B cell (primary cell): ENCODE results near the gene LPCAT4. TPM values are rescaled to one million over a fixed set of nuclear protein-coding genes. Genes with fewer than 3 reads are reported as not detected.

Experiments
- ATAC-seq: fragments of 200-7000 bp; cut with Tn5 transposase; one replicate; pipeline ENCODE4 v1.10.0; 2021; ENCODE audit warnings: low read depth, mild to moderate bottlenecking, moderate number of reproducible peaks, moderate library complexity
- CTCF ChIA-PET: fragments of 350-600 bp; sonication (Branson Sonifier 250); formaldehyde crosslinking; loops from one replicate; lab custom pipeline; 2021; ENCODE audit warnings: antibody characterized with exemption, inconsistent platforms; lab: Charles Lee
- POLR2A ChIA-PET: fragments of 350-600 bp; sonication (Branson Sonifier 250); formaldehyde crosslinking; loops from one replicate; lab custom pipeline; 2021; ENCODE audit warnings: antibody characterized with exemption; lab: Charles Lee
- DNase-seq: peaks from one replicate; pipeline ENCODE4 v3.0.0; 2013
- H2AFZ ChIP-seq: 2 replicates; pipeline ENCODE4 v1.6.1; 2012; ENCODE audit warnings: mild to moderate bottlenecking, low read depth, low read length; ENCODE audit not compliant: insufficient read depth, poor library complexity, severe bottlenecking
- H3K27ac ChIP-seq, 2 donors: 1 replicate in 1 of 2; 2 replicates in 1 of 2; pipeline ENCODE4 v1.5.1; 2012 to 2013; ENCODE audit warnings: low read length in 2 of 2, mild to moderate bottlenecking in 2 of 2, moderate library complexity in 1 of 2
- H3K27me3 ChIP-seq, 4 experiments: fragments of 200-600 bp in 1 of 4; sonication (generic) in 1 of 4; replicated peaks in 1 of 4; 1 replicate in 2 of 4; 2 replicates in 2 of 4; pipeline versions ENCODE4 v1.6.1 to v1.7.0; 2013 to 2016; ENCODE audit warnings: low read length in 3 of 4, mild to moderate bottlenecking in 2 of 4, mixed read lengths in 1 of 4, moderate library complexity in 1 of 4; ENCODE audit not compliant: insufficient read depth in 4 of 4, control insufficient read depth in 3 of 4; ENCODE audit errors: control extremely low read depth in 1 of 4
- H3K36me3 ChIP-seq, 2 experiments: replicated peaks in 1 of 2; 1 replicate in 1 of 2; 2 replicates in 1 of 2; pipeline versions ENCODE4 v1.6.1 to v1.7.1; 2013; ENCODE audit warnings: low read length in 1 of 2; ENCODE audit not compliant: insufficient read depth in 2 of 2, control insufficient read depth in 1 of 2; ENCODE audit errors: control extremely low read depth in 1 of 2, extremely low read depth in 1 of 2
- H3K4me1 ChIP-seq, 2 donors: fragments of 200-600 bp in 1 of 2; sonication (generic) in 1 of 2; 1 replicate in 1 of 2; 2 replicates in 1 of 2; pipeline versions ENCODE4 v1.5.1 to v1.6.1; 2013 to 2017; ENCODE audit warnings: low read length in 2 of 2; ENCODE audit not compliant: control insufficient read depth in 2 of 2, insufficient read depth in 2 of 2
- H3K4me2 ChIP-seq: replicated peaks from 2 replicates; pipeline ENCODE3; 2012; ENCODE audit warnings: mild to moderate bottlenecking, low read depth, low read length; ENCODE audit not compliant: poor library complexity, severe bottlenecking
- H3K4me3 ChIP-seq, 5 experiments: fragments of 200-600 bp in 1 of 5; sonication (generic) in 1 of 5; 1 replicate in 3 of 5; 2 replicates in 2 of 5; pipeline versions ENCODE4 v1.5.1 to v1.7.0; 2011 to 2016; ENCODE audit warnings: low read length in 4 of 5, mild to moderate bottlenecking in 4 of 5, low read depth in 2 of 5, control low read depth in 1 of 5, moderate library complexity in 1 of 5; ENCODE audit not compliant: insufficient read depth in 1 of 5; ENCODE audit errors: control extremely low read depth in 1 of 5, extremely low read depth in 1 of 5
- H3K79me2 ChIP-seq: fragments of 200-600 bp; sonication (generic); one replicate; pipeline ENCODE4 v1.6.0; 2016; ENCODE audit warnings: low read length; ENCODE audit not compliant: control insufficient read depth, insufficient read depth
- H3K9ac ChIP-seq: fragments of 200-600 bp; sonication (generic); 2 replicates; pipeline ENCODE4 v1.6.1; 2017; ENCODE audit warnings: mild to moderate bottlenecking, low read length, moderate library complexity
- H3K9me3 ChIP-seq, 3 donors: one replicate each; pipeline versions ENCODE4 v1.6.1 to v1.7.1; 2013; ENCODE audit warnings: low read length in 2 of 3; ENCODE audit not compliant: control insufficient read depth in 2 of 3, insufficient read depth in 1 of 3; ENCODE audit errors: control extremely low read depth in 1 of 3
- H4K20me1 ChIP-seq: 2 replicates; pipeline ENCODE4 v1.6.0; 2012; ENCODE audit warnings: mild to moderate bottlenecking, low read length; ENCODE audit not compliant: insufficient read depth, control insufficient read depth, poor library complexity, severe bottlenecking
- H3K27ac Mint-ChIP-seq: one replicate; pipeline ENCODE4 v1.8.0; 2021; ENCODE audit warnings: mixed read lengths
- H3K27me3 Mint-ChIP-seq: one replicate; pipeline ENCODE4 v1.8.0; 2021; ENCODE audit warnings: mixed read lengths
- H3K4me1 Mint-ChIP-seq: one replicate; pipeline ENCODE4 v1.8.0; 2021; ENCODE audit warnings: mixed read lengths
- H3K4me3 Mint-ChIP-seq: one replicate; pipeline ENCODE4 v1.8.0; 2021; ENCODE audit warnings: mixed read lengths
- H3K9me3 Mint-ChIP-seq: one replicate; pipeline ENCODE4 v1.8.0; 2022; ENCODE audit warnings: mixed read lengths; ENCODE audit not compliant: insufficient read depth
- EZH2 ChIP-seq: IDR thresholded peaks from 2 replicates; pipeline ENCODE4 v1.6.1; 2012; ENCODE audit warnings: borderline replicate concordance, low read depth, mild to moderate bottlenecking, moderate library complexity, low read length; ENCODE audit not compliant: insufficient read depth, poor library complexity, severe bottlenecking
- WGBS: methylation state at CpG from one replicate; pipeline ENCODE4 v1.1.5; 2013; ENCODE audit warnings: missing lambda C conversion rate; ENCODE audit not compliant: insufficient coverage; 5-methylcytosine and 5-hydroxymethylcytosine counted together
- intact Hi-C: fragments of 100-400 bp; cut with micrococcal nuclease; formaldehyde crosslinking; loops from one replicate; pipeline ENCODE4 v1.10.0; 2022
- polyA plus RNA-seq: library from polyadenylated mRNA; depleted of rRNA; stranded (reverse); fragments of >200 nt; gene quantifications from 2 replicates; pipeline ENCODE4 v1.2.3, GENCODE V29; 2012
- total RNA-seq, 2 donors: library from RNA; stranded (reverse); fragments of 120-200 nt in 1 of 2; gene quantifications; 1 replicate in 1 of 2; 2 replicates in 1 of 2; pipeline versions ENCODE4 v1.2.3 to v1.2.4, GENCODE V29; 2013 to 2022
- TF ChIP-seq, protein P1 (sequence below): fragments of 200-600 bp; IDR thresholded peaks from one replicate; pipeline ENCODE4 v1.8.0; 2022; ENCODE audit warnings: antibody characterized with exemption, mild to moderate bottlenecking

The LPCAT4 gene
- total and polyA plus RNA-seq, 2 donors (not counting 1 experiment from before 2014, with no cell fraction given), result 64.2 to 76.3 TPM

DNA sequence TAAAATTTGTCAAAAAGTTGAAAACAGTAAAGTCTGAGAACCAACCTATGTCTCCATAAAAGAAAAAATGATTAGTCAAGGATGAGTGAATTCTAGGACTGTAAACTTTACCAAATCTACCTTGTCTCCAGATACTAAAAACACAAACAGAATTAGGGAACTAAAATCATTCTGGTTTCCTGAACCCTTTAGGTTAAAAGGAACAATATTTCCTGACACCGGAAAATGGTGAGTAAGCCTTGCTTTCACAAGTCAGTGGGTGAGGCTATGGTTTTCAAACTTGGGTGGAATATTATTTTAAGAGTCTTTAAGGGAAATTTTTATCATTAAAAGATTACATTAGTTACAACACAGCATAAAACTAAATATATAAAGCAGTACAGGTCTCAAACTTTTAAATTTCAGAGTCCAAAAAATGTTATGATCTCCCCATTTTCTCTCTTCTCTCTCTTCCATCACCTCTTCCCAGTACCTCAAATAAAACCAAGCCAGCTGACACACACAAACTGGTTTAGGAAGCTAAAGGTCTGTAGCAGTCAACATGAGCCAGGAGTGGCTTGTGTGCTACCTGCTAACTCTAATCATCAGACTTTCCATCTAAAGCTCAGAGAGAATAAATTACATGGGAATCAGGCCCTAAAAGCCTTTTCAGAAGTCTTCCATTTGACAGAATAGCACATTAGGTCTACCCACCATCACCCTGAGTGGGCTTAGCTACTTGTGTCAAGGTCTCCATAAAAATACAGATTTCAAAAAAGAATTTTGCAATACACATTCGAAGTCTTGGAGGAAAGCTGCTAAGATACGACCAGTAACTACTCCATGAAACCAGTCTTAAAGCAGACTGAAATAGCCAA, 31.6 kb downstream of the LPCAT4 start:
- Mint-ChIP-seq H3K9me3 (no peaks in the 10 kb centered on the region), H3K27ac (peak overlapping the region; percentile 99), H3K4me3 (peak overlapping the region; percentile 100), H3K27me3 (no peaks in the 10 kb centered on the region), H3K4me1 (peaks cover 57% of the 10 kb centered on the region)
- peak overlapping the region; percentile 96 to 98 (median 97) for H3K4me3 ChIP-seq
- no peaks in the 10 kb centered on the region for H4K20me1 ChIP-seq
- H3K4me2 ChIP-seq, result peak overlapping the region; percentile 85
- H2AFZ ChIP-seq, result peak overlapping the region; percentile 80
- no CpG with 5 or more reads among the region's 3 CpGs for WGBS
- H3K4me1 ChIP-seq, result peaks cover 38 to 43% of the 10 kb centered on the region in 2 donors
- peak overlapping the region; percentile 87 to 93 for H3K27ac ChIP-seq
- ChIA-PET CTCF (interaction anchor here (1.8 to 5.3 kb wide), 3 partner anchors 8 to 94 kb away, joined by 5 to 37 read pairs (median 6); partner anchors contain the start of gene LPCAT4), POLR2A (interaction anchor here (0.6 to 1.5 kb wide), 3 partner anchors 8 to 32 kb away, joined by 4 read pairs; partner anchors contain the start of gene LPCAT4)
- peaks cover 0 to 11% of the 10 kb centered on the region in 2 experiments for H3K36me3 ChIP-seq
- H3K27me3 ChIP-seq, result no peaks in the 10 kb centered on the region
- H3K9me3 ChIP-seq, result no peaks in the 10 kb centered on the region
- DNase-seq (peak; percentile 62), ATAC-seq (no peak)
- H3K9ac ChIP-seq, result peak overlapping the region; percentile 98
- intact Hi-C loops, result loop anchor here (1.0 to 10.0 kb wide), 4 partner anchors 9 to 649 kb away; partner anchors contain the start of genes AVEN and ZNF770
- TF ChIP-seq, protein P1, sequence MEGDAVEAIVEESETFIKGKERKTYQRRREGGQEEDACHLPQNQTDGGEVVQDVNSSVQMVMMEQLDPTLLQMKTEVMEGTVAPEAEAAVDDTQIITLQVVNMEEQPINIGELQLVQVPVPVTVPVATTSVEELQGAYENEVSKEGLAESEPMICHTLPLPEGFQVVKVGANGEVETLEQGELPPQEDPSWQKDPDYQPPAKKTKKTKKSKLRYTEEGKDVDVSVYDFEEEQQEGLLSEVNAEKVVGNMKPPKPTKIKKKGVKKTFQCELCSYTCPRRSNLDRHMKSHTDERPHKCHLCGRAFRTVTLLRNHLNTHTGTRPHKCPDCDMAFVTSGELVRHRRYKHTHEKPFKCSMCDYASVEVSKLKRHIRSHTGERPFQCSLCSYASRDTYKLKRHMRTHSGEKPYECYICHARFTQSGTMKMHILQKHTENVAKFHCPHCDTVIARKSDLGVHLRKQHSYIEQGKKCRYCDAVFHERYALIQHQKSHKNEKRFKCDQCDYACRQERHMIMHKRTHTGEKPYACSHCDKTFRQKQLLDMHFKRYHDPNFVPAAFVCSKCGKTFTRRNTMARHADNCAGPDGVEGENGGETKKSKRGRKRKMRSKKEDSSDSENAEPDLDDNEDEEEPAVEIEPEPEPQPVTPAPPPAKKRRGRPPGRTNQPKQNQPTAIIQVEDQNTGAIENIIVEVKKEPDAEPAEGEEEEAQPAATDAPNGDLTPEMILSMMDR, result no peak
- no peak for TF ChIP-seq EZH2
- peaks cover 98% of the 10 kb centered on the region for H3K79me2 ChIP-seq
